ENCODE data around the gene SLC26A8. TPM values are rescaled to one million over a fixed set of nuclear protein-coding genes. Genes with fewer than 3 reads are reported as not detected.
"Not testable (repeated sequence)": the region's sequence is repeated elsewhere in the genome, so short reads cannot be mapped to it uniquely, and the experiment has no call there.

The SLC26A8 gene
- total RNA-seq, 1 experiment from 2014 or later: not detected

GRCh38 chr6:36000451-36000850 is 24.0 kb downstream of the SLC26A8 start:
- peaks cover 2% of the 10 kb centered on the region; the same call in 1 of the 2 replicates for H3K27me3 ChIP-seq (ENCODE audit: control insufficient read depth, insufficient read depth, low read length)
- H3K9me3 ChIP-seq (ENCODE audit: control insufficient read depth, insufficient read depth, low read depth, low read length): no peaks in the 10 kb centered on the region
- no peaks in the 10 kb centered on the region for H3K4me1 ChIP-seq (ENCODE audit: control insufficient read depth, insufficient read depth, low read length)
- BruUV-seq (replicated peaks): no TSS peak
- no peaks in the 10 kb centered on the region for H3K36me3 ChIP-seq (ENCODE audit: control insufficient read depth, insufficient read depth, low read length)
- no peak overlapping the region for H3K27ac ChIP-seq (ENCODE audit: low read length)
- ATAC-seq (no peak), DNase-seq (ENCODE audit: low read depth, low spot score) (no peak)
- intact Hi-C loops (cut with micrococcal nuclease; ENCODE audit: unreplicated experiment): no loop called here
- in situ Hi-C loops (cut with HindIII; ENCODE audit: low pct_unique_long_range_greater_than_20kb, low sequenced_read_pairs): no loop called here
- TF ChIP-seq, protein P1, sequence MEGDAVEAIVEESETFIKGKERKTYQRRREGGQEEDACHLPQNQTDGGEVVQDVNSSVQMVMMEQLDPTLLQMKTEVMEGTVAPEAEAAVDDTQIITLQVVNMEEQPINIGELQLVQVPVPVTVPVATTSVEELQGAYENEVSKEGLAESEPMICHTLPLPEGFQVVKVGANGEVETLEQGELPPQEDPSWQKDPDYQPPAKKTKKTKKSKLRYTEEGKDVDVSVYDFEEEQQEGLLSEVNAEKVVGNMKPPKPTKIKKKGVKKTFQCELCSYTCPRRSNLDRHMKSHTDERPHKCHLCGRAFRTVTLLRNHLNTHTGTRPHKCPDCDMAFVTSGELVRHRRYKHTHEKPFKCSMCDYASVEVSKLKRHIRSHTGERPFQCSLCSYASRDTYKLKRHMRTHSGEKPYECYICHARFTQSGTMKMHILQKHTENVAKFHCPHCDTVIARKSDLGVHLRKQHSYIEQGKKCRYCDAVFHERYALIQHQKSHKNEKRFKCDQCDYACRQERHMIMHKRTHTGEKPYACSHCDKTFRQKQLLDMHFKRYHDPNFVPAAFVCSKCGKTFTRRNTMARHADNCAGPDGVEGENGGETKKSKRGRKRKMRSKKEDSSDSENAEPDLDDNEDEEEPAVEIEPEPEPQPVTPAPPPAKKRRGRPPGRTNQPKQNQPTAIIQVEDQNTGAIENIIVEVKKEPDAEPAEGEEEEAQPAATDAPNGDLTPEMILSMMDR (IDR thresholded peaks at IDR 0.05): no peak
- no peak for TF ChIP-seq SIN3A (IDR thresholded peaks at IDR 0.05; ENCODE audit: borderline replicate concordance, insufficient read depth, low read depth, low read length)
- TF ChIP-seq, protein P2, sequence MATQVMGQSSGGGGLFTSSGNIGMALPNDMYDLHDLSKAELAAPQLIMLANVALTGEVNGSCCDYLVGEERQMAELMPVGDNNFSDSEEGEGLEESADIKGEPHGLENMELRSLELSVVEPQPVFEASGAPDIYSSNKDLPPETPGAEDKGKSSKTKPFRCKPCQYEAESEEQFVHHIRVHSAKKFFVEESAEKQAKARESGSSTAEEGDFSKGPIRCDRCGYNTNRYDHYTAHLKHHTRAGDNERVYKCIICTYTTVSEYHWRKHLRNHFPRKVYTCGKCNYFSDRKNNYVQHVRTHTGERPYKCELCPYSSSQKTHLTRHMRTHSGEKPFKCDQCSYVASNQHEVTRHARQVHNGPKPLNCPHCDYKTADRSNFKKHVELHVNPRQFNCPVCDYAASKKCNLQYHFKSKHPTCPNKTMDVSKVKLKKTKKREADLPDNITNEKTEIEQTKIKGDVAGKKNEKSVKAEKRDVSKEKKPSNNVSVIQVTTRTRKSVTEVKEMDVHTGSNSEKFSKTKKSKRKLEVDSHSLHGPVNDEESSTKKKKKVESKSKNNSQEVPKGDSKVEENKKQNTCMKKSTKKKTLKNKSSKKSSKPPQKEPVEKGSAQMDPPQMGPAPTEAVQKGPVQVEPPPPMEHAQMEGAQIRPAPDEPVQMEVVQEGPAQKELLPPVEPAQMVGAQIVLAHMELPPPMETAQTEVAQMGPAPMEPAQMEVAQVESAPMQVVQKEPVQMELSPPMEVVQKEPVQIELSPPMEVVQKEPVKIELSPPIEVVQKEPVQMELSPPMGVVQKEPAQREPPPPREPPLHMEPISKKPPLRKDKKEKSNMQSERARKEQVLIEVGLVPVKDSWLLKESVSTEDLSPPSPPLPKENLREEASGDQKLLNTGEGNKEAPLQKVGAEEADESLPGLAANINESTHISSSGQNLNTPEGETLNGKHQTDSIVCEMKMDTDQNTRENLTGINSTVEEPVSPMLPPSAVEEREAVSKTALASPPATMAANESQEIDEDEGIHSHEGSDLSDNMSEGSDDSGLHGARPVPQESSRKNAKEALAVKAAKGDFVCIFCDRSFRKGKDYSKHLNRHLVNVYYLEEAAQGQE (IDR thresholded peaks at IDR 0.05; ENCODE audit: insufficient read depth in 1 of 2, low read depth in 2 of 2, low read length in 1 of 2): no peak
- TF ChIP-seq POLR2AphosphoS5 (IDR thresholded peaks at IDR 0.05; ENCODE audit: low read depth, low read length): no peak
- no peak for TF ChIP-seq TCF7L2 (IDR thresholded peaks at IDR 0.05; ENCODE audit: low read depth, low read length)
- POLR2A ChIA-PET: no interaction called here
- H3K4me3 ChIP-seq (ENCODE audit: low read depth in 2 of 2, low read length in 2 of 2): no peak overlapping the region
- CTCF ChIA-PET: no interaction called here

DNA sequence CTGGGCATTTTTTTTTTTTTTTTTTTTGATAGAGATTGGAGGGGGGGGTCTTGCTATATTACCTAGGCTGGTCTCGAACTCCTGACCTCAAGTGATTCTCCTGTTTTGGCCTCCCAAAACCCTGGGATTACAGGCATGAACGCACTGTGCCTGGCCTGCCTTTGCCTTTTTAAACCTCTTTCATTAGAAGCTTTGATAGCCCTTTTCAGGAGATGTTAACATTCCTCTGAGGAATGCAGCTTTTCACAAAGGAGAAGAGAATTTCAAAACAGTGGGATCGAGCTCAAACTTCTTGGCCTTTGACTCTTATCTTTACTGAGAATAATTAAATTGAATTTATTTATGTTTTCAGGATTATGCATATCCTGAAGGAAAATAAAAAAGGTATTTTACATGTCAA is 31.3 kb downstream of the SLC26A8 start:
- CTCF ChIA-PET: no interaction called here
- no TSS peak for BruUV-seq (replicated peaks)
- no peak for DNase-seq (ENCODE audit: low read depth, low spot score)

GRCh38 chr6:35988047-35988446 is 36.4 kb downstream of the SLC26A8 start:
- intact Hi-C loops (cut with micrococcal nuclease; ENCODE audit: unreplicated experiment); H3K27me3 ChIP-seq (ENCODE audit: control insufficient read depth, insufficient read depth, low read length); H3K36me3 ChIP-seq (ENCODE audit: control insufficient read depth, insufficient read depth, low read length); H3K27ac ChIP-seq (ENCODE audit: low read length); CTCF ChIA-PET; H3K9me3 ChIP-seq (ENCODE audit: control insufficient read depth, insufficient read depth, low read depth, low read length); DNase-seq (ENCODE audit: low read depth, low spot score); ATAC-seq; BruUV-seq (replicated peaks); in situ Hi-C loops (cut with HindIII; ENCODE audit: low pct_unique_long_range_greater_than_20kb, low sequenced_read_pairs); H3K4me3 ChIP-seq (ENCODE audit: low read depth in 2 of 2, low read length in 2 of 2); H3K4me1 ChIP-seq (ENCODE audit: control insufficient read depth, insufficient read depth, low read length): not testable (repeated sequence)
- POLR2A ChIA-PET: interaction anchor here (0.7 kb wide), 1 partner anchor 22 kb away, joined by 6 read pairs; no protein-coding TSS in a partner anchor

More for the DNA sequence above, 31.3 kb downstream of the SLC26A8 start:
- Histone ChIP-seq H3K4me1 (ENCODE audit: control insufficient read depth, insufficient read depth, low read length) (no peaks in the 10 kb centered on the region), H3K4me3 (ENCODE audit: low read depth in 2 of 2, low read length in 2 of 2) (no peak overlapping the region), H3K36me3 (ENCODE audit: control insufficient read depth, insufficient read depth, low read length) (no peaks in the 10 kb centered on the region), H3K27me3 (ENCODE audit: control insufficient read depth, insufficient read depth, low read length) (peaks cover 2% of the 10 kb centered on the region; the same call in 1 of the 2 replicates), H3K27ac (ENCODE audit: low read length) (no peak overlapping the region), H3K9me3 (ENCODE audit: control insufficient read depth, insufficient read depth, low read depth, low read length) (no peaks in the 10 kb centered on the region)
- intact Hi-C loops (cut with micrococcal nuclease; ENCODE audit: unreplicated experiment): no loop called here
- in situ Hi-C loops (cut with HindIII; ENCODE audit: low pct_unique_long_range_greater_than_20kb, low sequenced_read_pairs): no loop called here
- ATAC-seq: no peak
- TF ChIP-seq, protein P2 (IDR thresholded peaks at IDR 0.05; ENCODE audit: insufficient read depth in 1 of 2, low read depth in 2 of 2, low read length in 1 of 2): no peak
- TF ChIP-seq, protein P1 (IDR thresholded peaks at IDR 0.05): no peak
- TF ChIP-seq TCF7L2 (IDR thresholded peaks at IDR 0.05; ENCODE audit: low read depth, low read length): no peak
- no peak for TF ChIP-seq SIN3A (IDR thresholded peaks at IDR 0.05; ENCODE audit: borderline replicate concordance, insufficient read depth, low read depth, low read length)
- TF ChIP-seq POLR2AphosphoS5 (IDR thresholded peaks at IDR 0.05; ENCODE audit: low read depth, low read length): no peak
- POLR2A ChIA-PET: no interaction called here

Measured in Panc1 (cell line).